ENCODE measurements around the gene FRMD7.
"Not testable (repeated sequence)": the region's sequence is repeated elsewhere in the genome, so short reads cannot be mapped to it uniquely, and the experiment has no call there.

Gene FRMD7

GRCh38 chrX:132127743-132128142, at the start of gene FRMD7:
TSS of gene FRMD7 (minus strand) at chrX:132128020. CDS start at chrX:132127844, 176 bp downstream.
- DNase-seq: no peak

- no peak for DNase-seq
Observed at GRCh38 chrX:132173647-132174046, 45.8 kb upstream of the FRMD7 start.

- DNase-seq: no peak
Observed at GRCh38 chrX:132171881-132172280, 44.1 kb upstream of the FRMD7 start.

GRCh38 chrX:132171478-132171877, 43.7 kb upstream of the FRMD7 start:
- DNase-seq: no peak

GRCh38 chrX:132169554-132169953, 41.7 kb upstream of the FRMD7 start:
- DNase-seq: no peak

GRCh38 chrX:132165651-132166050, 37.8 kb upstream of the FRMD7 start:
- DNase-seq: no peak

GRCh38 chrX:132165005-132165404, 37.2 kb upstream of the FRMD7 start:
- DNase-seq: no peak

- not testable (repeated sequence) for DNase-seq
Observed at GRCh38 chrX:132163094-132163493, 35.3 kb upstream of the FRMD7 start.

- no peak for DNase-seq
Observed at GRCh38 chrX:132153166-132153565, 25.3 kb upstream of the FRMD7 start.

- no peak for DNase-seq
Observed at GRCh38 chrX:132146456-132146855, 18.6 kb upstream of the FRMD7 start.

GRCh38 chrX:132144061-132144460, 16.2 kb upstream of the FRMD7 start:
- DNase-seq: no peak

GRCh38 chrX:132125906-132126305, 1.9 kb downstream of the FRMD7 start:
- no peak for DNase-seq

GRCh38 chrX:132120913-132121312, 6.9 kb downstream of the FRMD7 start:
- no peak for DNase-seq

GRCh38 chrX:132119821-132120515, 7.9 kb downstream of the FRMD7 start:
- no peak for DNase-seq

- DNase-seq: no peak
Observed at GRCh38 chrX:132119283-132119682, 8.5 kb downstream of the FRMD7 start.

- DNase-seq: no peak
Observed at GRCh38 chrX:132118358-132118757, 9.5 kb downstream of the FRMD7 start.

- no peak for DNase-seq
Observed at GRCh38 chrX:132115792-132116191, 12.0 kb downstream of the FRMD7 start.

GRCh38 chrX:132114607-132115006, 13.2 kb downstream of the FRMD7 start:
- DNase-seq: no peak

GRCh38 chrX:132107291-132107690, 20.5 kb downstream of the FRMD7 start:
- no peak for DNase-seq

GRCh38 chrX:132101799-132102198, 26.0 kb downstream of the FRMD7 start:
- no peak for DNase-seq

- no peak for DNase-seq
Observed at GRCh38 chrX:132101206-132101605, 26.6 kb downstream of the FRMD7 start.

- not testable (repeated sequence) for DNase-seq
Observed at GRCh38 chrX:132098704-132099103, 29.1 kb downstream of the FRMD7 start.

- no peak for DNase-seq
Observed at GRCh38 chrX:132094164-132094563, 33.7 kb downstream of the FRMD7 start.

- no peak for DNase-seq
Observed at GRCh38 chrX:132093239-132093860, 34.5 kb downstream of the FRMD7 start.

Data from NCI-H187 treated with DMSO at 0.1 percent for 48 hours (cell line).